Measurements from ENCODE around the gene PTGES2.

DNA sequence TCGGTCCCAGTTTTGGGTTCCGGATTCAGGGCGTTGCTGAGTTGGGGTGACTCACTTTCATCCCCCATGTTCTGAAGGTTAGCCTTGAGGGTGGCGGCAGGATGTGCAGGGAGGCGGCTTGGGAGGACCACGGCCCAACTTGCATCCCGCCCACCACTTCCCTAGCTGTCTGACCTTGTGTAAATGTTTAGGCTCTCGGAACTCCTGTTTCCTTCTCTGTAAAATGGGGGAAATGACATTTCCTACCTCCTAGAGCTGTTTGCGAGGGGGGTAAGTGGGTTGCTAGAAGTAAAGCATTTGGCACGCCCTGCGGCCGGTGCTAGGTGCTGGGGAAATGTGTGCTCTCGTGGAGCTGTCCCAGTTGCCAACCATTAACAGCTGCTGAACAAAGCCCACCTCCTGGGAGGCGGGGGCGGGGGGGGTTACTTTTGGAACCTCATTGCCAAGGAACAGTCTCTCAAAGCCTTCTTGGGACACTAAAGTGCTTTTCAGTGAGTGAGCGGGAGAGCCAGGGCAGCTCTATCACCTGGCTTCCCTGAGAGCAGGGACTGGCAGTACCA, 27.5 kb downstream of the PTGES2 start:
- TF ChIP-seq, protein P1, sequence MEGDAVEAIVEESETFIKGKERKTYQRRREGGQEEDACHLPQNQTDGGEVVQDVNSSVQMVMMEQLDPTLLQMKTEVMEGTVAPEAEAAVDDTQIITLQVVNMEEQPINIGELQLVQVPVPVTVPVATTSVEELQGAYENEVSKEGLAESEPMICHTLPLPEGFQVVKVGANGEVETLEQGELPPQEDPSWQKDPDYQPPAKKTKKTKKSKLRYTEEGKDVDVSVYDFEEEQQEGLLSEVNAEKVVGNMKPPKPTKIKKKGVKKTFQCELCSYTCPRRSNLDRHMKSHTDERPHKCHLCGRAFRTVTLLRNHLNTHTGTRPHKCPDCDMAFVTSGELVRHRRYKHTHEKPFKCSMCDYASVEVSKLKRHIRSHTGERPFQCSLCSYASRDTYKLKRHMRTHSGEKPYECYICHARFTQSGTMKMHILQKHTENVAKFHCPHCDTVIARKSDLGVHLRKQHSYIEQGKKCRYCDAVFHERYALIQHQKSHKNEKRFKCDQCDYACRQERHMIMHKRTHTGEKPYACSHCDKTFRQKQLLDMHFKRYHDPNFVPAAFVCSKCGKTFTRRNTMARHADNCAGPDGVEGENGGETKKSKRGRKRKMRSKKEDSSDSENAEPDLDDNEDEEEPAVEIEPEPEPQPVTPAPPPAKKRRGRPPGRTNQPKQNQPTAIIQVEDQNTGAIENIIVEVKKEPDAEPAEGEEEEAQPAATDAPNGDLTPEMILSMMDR (conservative IDR thresholded peaks at IDR 0.05) = no peak
- TF ChIP-seq ZFX (IDR thresholded peaks at IDR 0.05) = no peak
